NCI-H1930 (cell line): Measurements from ENCODE around the gene RPL22.

ENCODE experiments used
- DNase-seq, 2 experiments: peaks; one replicate each; lab custom pipeline; 2025; lab: John Stamatoyannopoulos, UW

Gene RPL22

DNA sequence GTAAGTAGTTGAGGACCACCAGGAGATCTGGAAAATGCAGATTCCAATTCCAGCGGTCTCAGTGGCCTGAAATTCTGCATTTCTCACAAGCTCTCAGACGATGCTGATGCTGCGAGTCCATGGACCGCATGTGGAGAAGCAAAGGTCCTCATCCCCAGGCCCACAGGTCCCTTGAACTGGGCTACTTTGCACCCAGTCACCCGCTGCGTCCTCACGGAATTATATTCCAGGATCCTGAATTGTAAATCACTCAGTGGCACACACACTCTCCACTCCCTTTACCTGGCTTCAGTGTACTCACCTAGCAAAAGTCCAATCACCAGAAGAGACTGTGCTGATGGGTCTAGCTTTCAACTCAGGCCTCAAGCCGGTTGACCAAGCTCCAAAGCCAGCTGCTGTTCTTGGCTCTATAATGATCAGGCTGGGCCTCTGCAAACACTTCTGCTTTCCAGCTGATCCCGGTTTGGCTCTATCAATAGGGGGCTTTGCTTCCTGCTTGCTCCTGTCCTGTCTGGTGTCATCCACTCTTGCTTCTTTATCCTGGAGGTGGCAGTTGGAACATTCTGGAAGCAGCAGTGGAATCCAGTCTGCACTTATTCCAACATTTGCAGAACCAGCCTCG lies 904 bp upstream of the RPL22 start:
- DNase-seq, result no peak

DNA sequence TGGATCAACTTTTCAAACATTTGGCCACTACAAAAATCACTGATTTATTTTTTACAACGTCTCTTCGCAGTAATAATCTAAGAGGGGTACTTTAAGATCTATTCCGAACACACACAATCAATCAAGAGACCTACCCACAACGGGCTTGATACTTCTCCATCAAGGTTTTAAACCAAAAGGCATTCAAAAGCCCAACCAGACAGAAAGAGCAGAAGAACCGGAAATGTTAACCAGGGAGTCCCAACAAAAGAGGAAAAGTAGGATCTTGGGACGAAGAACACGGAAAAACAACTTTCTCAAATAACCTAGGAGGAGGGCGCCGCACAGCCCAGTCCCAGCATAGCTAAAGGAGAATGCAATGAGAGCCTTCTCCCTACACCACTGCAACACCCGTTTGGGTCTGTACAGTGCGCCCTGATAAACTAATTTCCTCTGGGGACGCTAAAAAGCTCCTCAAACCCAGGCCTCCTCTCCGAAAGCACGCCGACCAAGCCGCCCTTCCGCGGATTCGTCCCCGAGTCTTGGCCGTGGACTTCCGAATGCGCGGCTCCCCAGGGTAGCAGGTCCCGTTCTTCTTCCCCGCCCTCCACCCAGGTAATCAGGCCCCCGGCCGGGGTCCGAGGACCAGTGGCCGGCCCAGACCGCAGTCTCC lies 623 bp downstream of the RPL22 start:
- DNase-seq, result no peak

GRCh38 chr1:6197746-6198427 lies 1.5 kb downstream of the RPL22 start:
- no peak for DNase-seq

DNA sequence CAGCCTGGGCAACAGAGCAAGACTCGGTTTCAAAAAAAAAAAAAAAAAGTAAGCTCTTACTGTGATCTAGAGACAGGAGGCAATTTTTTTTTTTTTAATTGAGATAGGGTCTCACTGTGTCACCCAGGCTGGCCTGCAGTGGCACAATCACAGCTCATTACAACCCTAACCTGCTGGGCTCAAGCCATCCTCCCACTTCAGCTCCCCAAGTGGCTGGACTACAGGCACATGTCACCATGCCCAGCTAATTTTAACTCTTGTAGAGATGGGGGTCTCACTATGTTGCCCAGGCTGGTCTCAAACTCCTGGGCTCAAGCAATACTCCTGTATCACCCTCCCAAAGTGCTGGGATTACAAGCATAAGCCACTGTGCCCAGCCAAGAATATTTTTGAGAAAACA lies 7.4 kb downstream of the RPL22 start:
- no peak for DNase-seq

GRCh38 chr1:6188466-6188865 lies 10.9 kb downstream of the RPL22 start:
- no peak for DNase-seq

- DNase-seq, result peak in 1 of 2 experiments; percentile 21
Measured at GRCh38 chr1:6185635-6186382, 13.6 kb downstream of the RPL22 start.

DNA sequence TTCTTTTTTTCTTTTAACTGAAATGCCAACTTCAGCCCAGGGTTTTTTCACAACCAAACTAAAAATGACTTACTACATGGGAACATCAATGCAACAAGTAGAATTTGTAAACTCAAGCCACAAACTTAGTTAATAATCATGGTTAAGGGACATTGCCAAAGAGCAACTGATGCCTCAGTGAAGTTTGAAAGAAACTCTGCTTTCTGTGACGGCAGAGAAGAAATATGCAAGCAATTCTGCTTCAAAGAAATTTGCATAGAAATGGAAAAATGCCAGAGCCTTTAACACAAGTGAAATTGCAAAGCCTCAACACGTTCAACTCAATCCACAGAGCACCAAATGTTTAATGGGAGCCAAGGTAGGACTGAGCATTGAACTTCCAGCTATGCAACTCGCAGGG lies 14.2 kb downstream of the RPL22 start:
- no peak for DNase-seq

DNA sequence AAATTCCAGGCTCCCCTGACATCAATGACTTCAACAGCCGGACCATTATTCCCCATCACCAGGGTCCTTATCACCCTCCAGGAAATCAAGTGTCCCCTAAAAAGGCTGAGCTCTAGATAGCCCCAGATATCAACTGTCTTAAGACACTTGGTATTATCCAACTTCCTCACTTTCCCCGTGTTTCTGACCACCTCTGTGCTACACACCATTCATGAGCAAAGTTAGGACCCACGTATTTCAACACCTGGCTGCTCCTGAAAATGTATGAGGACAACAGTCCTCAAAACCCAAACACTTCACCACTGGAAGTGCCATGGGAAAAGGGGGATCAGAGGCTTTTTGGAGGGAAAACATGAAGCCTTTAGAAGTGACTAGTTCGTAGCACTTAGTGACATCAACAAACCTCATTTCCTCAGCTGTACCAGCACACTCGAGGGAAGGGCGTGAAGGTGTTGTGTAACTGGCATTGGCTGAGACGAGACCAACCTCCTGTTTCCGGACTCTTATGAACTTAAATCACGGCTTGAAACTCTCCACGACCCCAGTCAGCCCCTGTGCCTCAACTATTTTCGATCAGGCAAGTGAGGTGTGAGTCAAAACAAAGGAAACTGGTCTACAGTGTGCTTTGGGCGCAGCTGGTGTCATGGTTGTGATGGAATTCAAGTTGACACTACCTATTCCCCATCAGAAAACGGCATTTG lies 15.2 kb downstream of the RPL22 start:
- no peak for DNase-seq

DNA sequence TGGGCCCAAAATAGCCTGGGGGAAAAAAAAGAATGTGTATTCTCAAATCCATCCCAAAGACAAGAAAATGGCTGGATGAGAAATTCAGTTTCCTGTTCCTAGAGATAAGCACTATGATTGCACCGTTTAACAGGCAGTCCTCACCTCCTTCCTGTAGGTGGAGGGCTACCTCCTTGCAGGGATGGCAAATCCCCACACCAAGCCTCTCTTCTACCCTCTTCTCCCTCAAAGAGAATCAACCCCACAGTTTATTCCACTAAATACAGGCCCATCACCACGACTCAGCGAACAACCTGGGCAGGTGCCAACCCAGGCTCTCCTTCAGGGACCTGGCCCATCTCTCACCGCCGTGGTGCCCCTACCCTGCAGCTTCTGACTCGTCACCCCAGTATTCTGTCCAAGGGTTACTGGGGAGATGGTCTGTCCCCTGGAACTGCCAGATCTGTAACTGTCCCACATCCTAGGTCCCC lies 15.8 kb downstream of the RPL22 start:
- DNase-seq, result no peak

DNA sequence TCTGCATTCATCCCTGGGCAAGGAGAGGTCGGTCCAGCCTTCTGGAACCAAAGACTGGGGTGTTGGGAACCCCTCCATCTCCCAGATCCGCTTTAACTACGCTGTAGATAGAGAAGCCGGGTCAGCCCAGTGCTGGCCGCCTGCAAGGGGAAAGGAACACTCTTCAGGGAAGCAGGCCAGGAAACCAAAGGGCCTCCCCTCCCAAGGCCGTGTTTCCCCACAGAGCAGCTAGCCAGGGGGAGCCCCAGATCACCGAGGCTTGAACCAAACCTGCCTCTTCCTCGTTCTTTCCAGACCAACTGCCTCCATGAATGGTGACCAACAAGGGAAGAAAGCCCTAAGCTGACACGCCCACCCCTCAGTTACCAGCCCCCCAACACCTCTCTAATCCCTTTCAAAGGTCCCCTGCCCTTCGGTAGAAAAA lies 18.0 kb downstream of the RPL22 start:
- DNase-seq, result no peak

- DNase-seq, result no peak
Measured at GRCh38 chr1:6180707-6181311, 18.6 kb downstream of the RPL22 start.

- peak; percentile 53 to 57 for DNase-seq
Measured at GRCh38 chr1:6180268-6180706, 19.1 kb downstream of the RPL22 start, which contains the start of gene CHD5. Gene CHD5 (minus strand): TSS chr1:6180321. CDS start chr1:6180023, 298 bp downstream.

DNA sequence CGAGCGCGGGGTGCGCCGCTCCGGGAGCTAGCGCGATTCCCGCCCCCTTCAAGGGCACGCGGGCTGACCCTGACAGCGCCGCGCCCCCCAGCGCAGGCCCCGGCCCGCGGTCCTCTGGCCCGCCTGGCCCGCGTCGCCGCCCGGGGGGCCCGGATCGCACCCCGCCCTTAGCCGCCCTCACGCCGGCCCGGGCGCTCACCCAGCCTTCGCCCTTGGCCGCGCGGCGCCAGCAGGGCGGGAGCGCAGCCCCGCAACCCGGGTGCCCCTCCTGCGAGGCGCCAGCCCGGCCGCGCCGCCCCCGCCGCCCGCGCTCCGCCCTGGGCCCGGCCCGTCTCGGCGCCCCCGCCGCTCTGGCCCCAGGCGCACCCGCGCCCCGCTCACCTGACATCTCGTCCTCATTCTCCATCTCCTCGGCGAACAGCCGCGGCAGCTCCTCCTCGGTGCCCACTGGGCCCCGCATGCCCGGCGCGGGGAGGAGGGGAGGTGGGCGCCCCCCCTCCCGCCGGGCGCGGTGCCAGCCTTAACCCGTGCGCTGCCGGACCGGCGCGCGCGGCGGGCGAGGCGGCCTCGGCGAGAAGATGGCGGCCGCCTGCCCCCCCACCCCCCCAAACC lies 19.7 kb downstream of the RPL22 start:
- DNase-seq, result no peak

GRCh38 chr1:6178751-6179563 lies 20.4 kb downstream of the RPL22 start:
- peak in 1 of 2 experiments; percentile 14 for DNase-seq

GRCh38 chr1:6177681-6178380 lies 21.6 kb downstream of the RPL22 start:
- DNase-seq, result no peak

DNA sequence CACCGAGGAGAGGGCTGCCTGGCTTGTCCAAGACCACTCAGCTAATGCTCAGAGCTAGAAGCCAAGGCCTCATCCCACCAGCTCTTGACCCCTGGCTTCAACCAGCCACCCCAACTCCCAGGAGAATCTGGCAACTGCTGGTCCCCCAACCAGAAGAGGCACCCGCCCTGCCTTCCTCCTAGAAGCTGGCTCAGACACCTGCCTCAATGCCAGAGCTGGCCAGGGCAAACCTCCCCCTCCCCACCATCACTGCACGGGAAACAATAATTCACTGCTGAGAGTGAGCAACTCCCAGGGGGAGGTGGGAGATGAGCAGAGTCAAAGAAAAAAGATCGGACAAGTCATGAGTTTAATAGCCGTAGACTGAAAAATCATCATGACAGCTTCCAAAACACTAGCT lies 22.6 kb downstream of the RPL22 start:
- DNase-seq, result no peak

GRCh38 chr1:6175411-6175828 lies 24.0 kb downstream of the RPL22 start:
- no peak for DNase-seq

- DNase-seq, result no peak
Measured at GRCh38 chr1:6174621-6175410, 24.6 kb downstream of the RPL22 start.
